Stimulated activated CD4-positive, alpha-beta T cell treated with anti-CD3 and anti-CD28 coated beads, TNF-alpha, amount 100 ng/mL, for 4 hours (primary cell): Measurements from ENCODE around the gene ATF7IP.
"Not testable (repeated sequence)": the region's sequence is repeated elsewhere in the genome, so short reads cannot be mapped to it uniquely, and the experiment has no call there.

ENCODE experiments used
- DNase-seq, 3 experiments: peaks; one replicate each; pipeline ENCODE4 v3.0.0-alpha.2; 2020; ENCODE audit warnings: low read depth in 3 of 3

ATF7IP gene

DNA sequence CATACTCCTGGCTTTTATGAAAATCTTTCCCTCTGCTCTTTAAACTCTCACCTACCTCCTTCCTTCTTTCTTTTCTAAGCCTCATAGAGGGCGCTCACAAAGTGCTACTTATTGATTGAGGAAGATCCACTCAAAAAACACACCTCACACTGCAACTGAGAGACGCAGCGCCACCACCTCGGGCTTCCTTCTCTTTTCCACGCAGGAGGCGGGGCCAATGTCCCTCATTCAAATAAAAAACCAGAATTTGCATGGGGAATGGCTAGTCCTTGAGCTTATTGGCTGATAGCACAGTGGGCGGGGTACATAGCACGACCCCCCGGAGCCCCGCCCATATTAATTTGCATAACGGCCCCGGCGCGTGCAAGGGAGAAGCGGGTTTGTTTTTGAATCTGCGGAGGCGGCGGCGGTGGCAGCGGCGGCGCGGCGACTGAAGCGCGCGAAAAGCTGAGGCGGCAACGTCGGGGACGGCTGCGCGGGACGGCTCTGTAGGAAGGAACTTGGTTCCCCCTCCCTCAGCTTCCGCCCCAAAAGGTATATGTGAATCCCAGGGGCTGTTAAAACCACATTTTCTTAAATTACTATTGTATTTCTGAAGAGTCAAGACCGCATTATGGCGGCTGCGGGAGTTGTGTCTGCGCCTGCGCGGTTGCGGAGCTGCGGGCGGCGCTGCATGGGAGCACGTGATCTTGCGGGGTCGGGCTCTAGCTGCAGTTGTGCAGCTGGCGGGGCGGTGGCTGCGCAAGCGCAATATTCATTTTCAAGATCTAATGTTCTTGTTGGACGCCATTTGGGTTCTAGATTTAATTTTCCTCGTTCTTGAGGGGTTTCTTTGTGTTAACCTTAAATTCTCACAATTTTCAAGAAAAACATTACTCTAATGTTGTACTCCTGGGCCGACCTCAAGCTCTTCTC, at the start of gene ATF7IP:
Gene ATF7IP (plus strand): TSS at position 389 of the 915 bp plus-strand sequence. CDS start 58,234 bp downstream, outside the sequence.
- peak; percentile 81 to 93 (median 91) for DNase-seq

DNA sequence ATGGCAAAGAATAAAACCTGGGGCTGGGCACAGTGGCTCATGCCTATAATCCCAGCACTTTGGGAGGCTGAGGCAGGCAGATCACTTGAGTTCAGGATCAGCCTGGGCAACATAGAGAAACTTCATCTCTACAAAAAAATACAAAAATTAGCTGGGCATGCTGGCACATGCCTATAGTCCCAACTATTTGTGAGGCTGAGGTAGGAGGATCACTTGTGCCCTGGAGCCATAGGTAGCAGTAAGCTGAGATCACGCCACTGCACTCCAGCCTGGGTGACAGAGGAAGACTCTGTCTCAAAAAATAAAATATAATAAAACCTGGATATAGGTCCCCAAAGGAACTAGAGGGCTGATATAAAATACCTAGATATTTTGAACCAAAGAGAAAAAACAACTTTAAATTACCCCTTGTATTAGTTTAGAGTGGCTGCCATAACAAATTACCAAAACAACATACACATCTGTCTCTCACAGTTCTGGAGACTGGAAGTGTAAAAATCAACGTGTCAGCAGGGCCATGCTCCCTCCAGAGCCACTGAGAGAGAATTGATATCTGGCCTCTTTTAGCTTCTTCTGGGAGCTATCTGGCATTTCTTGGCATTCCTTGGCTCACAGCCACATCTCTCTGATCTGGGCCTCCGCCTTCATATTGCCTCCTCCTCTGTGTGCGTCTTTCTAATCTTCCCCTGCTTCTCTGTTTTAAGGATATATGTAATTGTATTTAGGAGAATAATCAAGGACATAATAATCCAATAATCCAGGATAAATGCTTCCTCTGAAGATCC, 47.9 kb upstream of the ATF7IP start:
- DNase-seq: no peak

DNA sequence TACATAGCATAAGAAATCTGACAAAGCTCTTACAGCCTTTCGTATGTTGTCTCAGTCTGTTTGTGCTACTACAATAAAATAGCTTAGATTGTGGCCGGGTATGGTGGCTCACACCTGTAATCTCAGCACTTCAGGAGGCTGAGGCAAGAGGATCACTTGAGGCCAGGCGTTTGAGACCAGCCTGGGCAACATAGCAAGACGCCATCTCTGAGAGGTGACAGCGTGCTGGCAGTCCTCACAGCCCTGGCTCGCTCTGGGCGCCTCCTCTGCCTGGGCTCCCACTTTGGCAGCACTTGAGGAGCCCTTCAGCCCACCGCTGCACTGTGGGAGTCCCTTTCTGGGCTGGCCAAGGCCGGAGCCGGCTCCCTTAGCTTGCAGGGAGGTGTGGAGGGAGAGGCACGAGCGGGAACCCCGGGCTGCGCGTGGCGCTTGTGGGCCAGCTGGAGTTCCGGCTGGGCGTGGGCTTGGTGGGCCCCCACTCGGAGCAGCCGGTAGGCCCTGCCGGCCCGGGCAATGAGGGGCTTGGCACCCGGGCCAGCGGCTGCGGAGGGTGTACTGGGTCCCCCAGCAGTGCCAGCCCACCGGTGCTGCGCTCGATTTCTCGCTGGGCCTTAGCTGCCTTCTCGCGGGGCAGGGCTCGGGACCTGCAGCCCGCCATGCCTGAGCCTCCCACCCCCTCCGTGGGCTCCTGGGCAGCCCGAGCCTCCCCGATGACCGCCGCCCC, 45.6 kb upstream of the ATF7IP start:
- not testable (repeated sequence) for DNase-seq

DNA sequence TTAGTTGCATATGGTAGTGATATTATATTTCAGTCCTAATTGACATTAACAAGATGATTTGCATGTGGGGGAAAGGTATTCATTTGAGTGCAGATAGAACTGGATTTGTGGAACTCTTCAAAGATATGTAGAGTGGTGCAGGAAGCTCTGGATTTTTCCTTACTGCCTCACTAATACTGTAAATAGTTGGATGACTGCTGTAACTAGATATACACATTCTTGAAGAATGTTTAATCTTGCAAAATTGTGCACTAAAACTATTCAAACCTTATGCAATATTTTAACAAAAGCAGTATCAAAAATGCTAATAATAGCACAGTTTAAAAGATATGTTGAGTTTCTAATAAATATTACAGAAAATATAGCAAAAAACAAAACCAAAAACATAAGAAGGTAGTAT, 43.1 kb upstream of the ATF7IP start:
- no peak for DNase-seq

- DNase-seq: no peak
These were observed 39.7 kb upstream of the ATF7IP start for GRCh38 chr12:14325716-14326343.

DNA sequence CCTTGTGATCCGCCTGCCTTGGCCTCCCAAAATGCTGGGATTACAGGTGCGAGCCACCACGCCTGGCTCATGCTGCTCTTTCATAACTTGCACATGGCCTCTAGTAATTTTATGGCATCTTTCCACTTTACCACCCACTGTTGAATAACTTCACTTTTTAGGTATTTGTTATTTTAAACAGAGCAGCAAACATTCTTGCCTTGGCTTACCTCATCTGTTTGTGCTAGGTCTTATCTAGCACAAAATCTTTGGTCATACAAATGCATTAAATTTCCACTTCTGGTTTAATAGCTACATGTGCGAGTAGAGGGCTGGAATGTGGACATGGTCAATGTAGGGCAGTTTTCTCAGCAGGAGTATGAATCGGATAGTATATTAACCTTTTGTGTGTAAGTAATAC, 38.8 kb upstream of the ATF7IP start:
- no peak for DNase-seq

- DNase-seq: no peak
These were observed 37.8 kb upstream of the ATF7IP start for GRCh38 chr12:14327711-14328110.

DNA sequence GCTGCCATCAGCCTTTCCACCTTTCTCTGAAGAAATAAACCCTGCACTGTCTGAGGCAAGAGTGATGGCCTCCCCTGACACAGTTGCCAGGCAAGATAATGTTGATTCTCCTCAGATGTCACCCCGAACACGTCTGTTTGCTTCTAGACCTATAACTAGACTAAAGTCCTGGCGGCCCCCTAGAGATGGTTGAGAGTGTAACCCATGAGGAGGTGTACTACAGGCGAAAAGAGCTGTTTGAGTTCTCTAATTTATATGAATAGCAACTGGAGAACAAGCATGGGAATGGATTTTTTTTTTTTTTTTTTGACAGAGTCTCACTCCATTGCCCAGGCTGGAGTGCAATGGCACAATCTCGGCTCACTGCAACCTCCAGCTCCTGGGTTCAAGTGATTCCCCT, 33.0 kb upstream of the ATF7IP start:
- no peak for DNase-seq

- DNase-seq: no peak
These were observed 25.1 kb upstream of the ATF7IP start for GRCh38 chr12:14340371-14340770.

DNA sequence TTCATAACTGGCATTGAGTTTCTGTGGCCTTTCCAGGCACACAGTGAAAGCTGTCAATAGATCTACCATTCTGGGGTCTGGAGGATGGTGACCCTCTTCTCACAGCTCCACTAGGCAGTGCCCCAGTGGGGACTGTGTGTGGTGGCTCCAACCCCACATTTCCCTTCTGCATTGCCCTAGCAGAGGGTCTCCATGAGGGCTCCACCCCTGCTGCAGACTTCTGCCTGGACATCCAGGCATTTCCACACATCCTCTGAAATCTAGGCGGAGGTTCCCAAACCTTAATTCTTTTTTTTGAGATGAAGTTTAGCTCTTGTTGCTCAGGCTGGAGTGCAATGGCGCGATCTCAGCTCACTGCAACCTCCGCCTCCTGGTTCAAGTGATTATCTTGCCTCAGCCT, 14.0 kb upstream of the ATF7IP start:
- not testable (repeated sequence) for DNase-seq

DNA sequence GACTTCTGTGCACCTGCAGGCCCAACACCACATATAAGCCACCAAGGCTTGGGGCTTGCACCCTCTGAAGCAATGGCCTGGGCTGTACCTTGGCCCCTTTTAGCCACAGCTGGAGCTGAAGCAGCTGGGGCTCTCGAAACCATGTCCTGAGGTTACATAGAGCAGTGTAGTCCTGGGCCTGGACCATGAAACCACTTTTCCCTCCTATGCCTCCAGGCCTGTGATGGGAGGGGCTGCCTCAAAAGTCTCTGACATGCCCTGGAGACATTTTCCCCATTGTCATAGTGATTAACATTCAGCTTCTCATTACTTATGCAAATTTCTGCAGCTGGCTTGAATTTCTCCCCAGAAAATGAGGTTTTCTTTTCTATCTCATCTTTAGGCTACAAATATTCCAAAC, 13.4 kb upstream of the ATF7IP start:
- DNase-seq: not testable (repeated sequence)

GRCh38 chr12:14354665-14355064, 10.8 kb upstream of the ATF7IP start:
- not testable (repeated sequence) for DNase-seq

DNA sequence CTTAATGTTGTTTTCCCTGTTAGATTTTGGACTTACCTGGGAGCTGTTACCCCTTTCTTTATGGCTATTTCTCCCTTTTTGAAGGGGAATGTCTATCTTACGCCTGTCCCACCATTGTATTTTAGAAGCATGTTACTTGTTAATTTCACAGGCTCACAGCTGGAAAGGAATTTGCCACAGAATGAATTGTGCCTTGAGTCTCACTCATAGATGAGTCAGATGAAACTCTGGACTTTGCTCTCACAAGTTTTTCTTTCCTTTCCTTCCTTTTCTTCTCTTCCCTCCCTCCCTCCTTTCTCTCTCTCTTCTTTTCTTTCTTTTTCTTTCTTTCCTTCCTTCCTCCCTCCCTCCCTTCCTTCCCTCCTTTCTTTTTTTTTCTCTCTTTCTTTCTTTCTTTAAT, 9.3 kb upstream of the ATF7IP start:
- DNase-seq: no peak

DNA sequence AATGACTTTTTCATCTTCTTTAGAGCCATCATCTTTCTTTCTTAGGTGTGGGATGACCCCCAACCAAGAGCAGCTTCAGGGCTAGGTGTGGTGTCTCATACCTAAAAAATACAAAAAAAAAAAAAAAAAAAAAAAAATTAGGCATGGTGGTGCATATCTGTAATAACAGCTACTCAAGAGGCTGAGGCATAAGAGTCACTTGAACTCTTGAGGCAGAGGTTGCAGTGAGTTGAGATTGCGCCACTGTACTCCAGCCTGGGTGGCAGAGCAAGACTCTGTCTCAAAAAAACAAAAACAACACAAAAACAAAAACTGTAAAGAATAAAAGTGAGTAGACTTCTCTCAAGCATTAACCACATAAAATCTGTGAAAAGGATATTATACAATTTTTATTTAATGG, 8.0 kb upstream of the ATF7IP start:
- no peak for DNase-seq

GRCh38 chr12:14362352-14362751, 3.1 kb upstream of the ATF7IP start:
- DNase-seq: no peak

GRCh38 chr12:14364583-14365271, 755 bp upstream of the ATF7IP start:
- DNase-seq: no peak

DNA sequence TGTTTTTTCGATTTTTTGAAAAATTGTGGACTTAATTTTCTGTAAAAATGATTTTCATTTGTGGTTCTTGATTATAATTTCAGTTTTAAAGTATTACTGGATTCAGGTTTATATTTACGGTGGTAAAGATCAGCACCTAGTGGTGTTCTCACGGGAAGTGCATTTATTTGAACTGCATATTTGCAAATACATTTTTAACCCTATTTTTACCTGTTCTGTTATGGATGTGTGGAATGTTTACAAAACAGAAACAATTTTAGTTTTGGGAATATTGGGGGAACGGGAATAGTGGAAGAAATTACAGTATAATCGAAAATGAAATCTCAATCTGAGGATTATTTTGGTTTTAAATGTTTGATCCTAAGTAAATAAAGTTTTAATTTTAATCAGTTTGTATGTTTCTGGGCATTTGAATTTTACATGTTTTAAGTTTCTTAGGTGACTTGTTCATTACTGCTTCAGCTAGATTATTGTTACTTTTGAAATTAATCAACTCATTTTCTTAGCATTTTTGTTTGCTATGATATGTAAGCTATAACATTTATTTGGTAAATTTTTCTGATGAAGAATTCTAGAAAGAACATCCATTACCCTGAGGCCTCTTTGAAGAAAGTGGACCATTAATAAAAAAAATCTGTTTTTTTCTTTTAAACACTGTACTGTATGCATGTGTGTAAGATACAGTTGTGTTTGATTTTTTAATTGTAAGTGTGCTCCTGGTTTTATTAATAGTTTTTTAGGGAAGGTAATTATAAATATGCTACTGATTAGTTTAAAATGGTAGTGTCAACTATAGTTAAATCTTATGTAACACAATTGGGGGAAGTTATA, 942 bp downstream of the ATF7IP start:
- DNase-seq: no peak

- no peak for DNase-seq
These were observed 1.7 kb downstream of the ATF7IP start for GRCh38 chr12:14367040-14367661.

- no peak for DNase-seq
These were observed 3.8 kb downstream of the ATF7IP start for GRCh38 chr12:14369311-14369710.

- DNase-seq: no peak
These were observed 7.7 kb downstream of the ATF7IP start for GRCh38 chr12:14373217-14373616.
